Tibial nerve (tissue), 4 donors: ENCODE data around the gene ATE1. TPM values are rescaled to one million over a fixed set of nuclear protein-coding genes. Genes with fewer than 3 reads are reported as not detected.

Experiments used
- DNase-seq, 2 donors: peaks; one replicate each; pipeline ENCODE4 v3.0.0-alpha.2; 2019; ENCODE audit warnings: low spot score in 2 of 2
- H3K27ac ChIP-seq, 4 donors: fragments of 200-600 bp; sonication (generic) in 3 of 4; one replicate each; pipeline ENCODE4 v1.5.1; 2017 to 2019; ENCODE audit warnings: mild to moderate bottlenecking in 1 of 4
- H3K27me3 ChIP-seq, 2 donors: fragments of 200-600 bp; sonication (generic) in 1 of 2; one replicate each; pipeline versions ENCODE4 v1.5.1 to v1.6.0; 2017 to 2019
- H3K36me3 ChIP-seq, 3 donors: fragments of 200-600 bp; sonication (generic); one replicate each; pipeline ENCODE4 v1.5.1; 2018 to 2019
- H3K4me1 ChIP-seq, 4 donors: fragments of 200-600 bp; sonication (generic) in 3 of 4; one replicate each; pipeline ENCODE4 v1.5.1; 2017 to 2019
- H3K4me3 ChIP-seq, 4 donors: fragments of 200-600 bp; sonication (generic) in 3 of 4; one replicate each; pipeline ENCODE4 v1.5.1; 2017 to 2019; ENCODE audit warnings: mild to moderate bottlenecking in 1 of 4, moderate library complexity in 1 of 4
- H3K9me3 ChIP-seq, 4 donors: fragments of 200-600 bp; sonication (generic) in 3 of 4; one replicate each; pipeline ENCODE4 v1.5.1; 2017 to 2019
- CTCF ChIP-seq, 5 experiments: fragments of 200-600 bp in 3 of 5; fragments of 450-650 bp in 2 of 5; sonication (generic) in 3 of 5; IDR thresholded peaks; one replicate each; pipeline ENCODE4 v1.5.1; 2016 to 2019; ENCODE audit warnings: antibody characterized with exemption in 5 of 5, mild to moderate bottlenecking in 3 of 5, moderate library complexity in 2 of 5
- EP300 ChIP-seq, 2 donors: sonication (generic); formaldehyde crosslinking; IDR thresholded peaks; one replicate each; pipeline ENCODE4 v1.6.1; 2017; ENCODE audit warnings: antibody characterized with exemption in 2 of 2, mild to moderate bottlenecking in 1 of 2
- POLR2A ChIP-seq, 2 donors: fragments of 450-650 bp; IDR thresholded peaks; one replicate each; pipeline ENCODE4 v1.6.1; 2017; ENCODE audit warnings: antibody characterized with exemption in 2 of 2, mild to moderate bottlenecking in 2 of 2, moderate library complexity in 2 of 2
- WGBS, 2 donors: methylation state at CpG; one replicate each; pipeline ENCODE4 v1.1.5; 2018; 5-methylcytosine and 5-hydroxymethylcytosine counted together
- total RNA-seq, 4 donors: library from RNA; depleted of rRNA; stranded (reverse); fragments of >200 nt; gene quantifications; one replicate each; pipeline ENCODE4 v1.1.0, GENCODE V29; 2016

ATE1 gene
- total RNA-seq, 4 donors from 2014 or later = 18.3 to 24.5 (median 23.5) TPM

DNA sequence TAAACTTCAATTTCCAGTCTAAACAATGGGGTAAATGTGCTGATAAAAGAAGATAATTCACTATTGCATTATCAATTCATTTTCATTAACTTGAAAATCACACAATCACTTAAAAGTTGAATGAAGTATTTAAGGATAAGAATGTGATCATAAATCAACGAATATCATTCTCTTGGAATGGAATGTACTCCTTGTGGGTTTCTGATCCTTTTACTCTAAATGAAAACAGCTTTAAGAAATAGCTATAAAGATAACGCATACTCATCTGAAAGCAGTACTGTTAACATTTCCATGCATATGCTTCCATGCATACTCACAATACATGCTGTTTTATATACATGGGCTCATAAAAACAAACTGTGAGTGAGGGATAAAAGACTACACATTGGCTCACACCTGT lies 108.8 kb downstream of the ATE1 start:
- TF ChIP-seq POLR2A (IDR thresholded peaks at IDR 0.05) = no peak
- no peak for TF ChIP-seq CTCF (IDR thresholded peaks at IDR 0.05)
- no peak for TF ChIP-seq EP300 (IDR thresholded peaks at IDR 0.05)
- Histone ChIP-seq H3K27me3 (no peaks in the 10 kb centered on the region), H3K27ac (no peak overlapping the region), H3K9me3 (no peaks in the 10 kb centered on the region), H3K4me1 (peaks cover 0 to under 1% (median 0%) of the 10 kb centered on the region in 4 donors), H3K36me3 (peaks cover 0 to 14% (median 0%) of the 10 kb centered on the region in 3 donors), H3K4me3 (no peak overlapping the region)
- DNase-seq = no peak
- WGBS, 2 donors = 69 to 71% methylated on average over 2 of the region's 2 CpGs

DNA sequence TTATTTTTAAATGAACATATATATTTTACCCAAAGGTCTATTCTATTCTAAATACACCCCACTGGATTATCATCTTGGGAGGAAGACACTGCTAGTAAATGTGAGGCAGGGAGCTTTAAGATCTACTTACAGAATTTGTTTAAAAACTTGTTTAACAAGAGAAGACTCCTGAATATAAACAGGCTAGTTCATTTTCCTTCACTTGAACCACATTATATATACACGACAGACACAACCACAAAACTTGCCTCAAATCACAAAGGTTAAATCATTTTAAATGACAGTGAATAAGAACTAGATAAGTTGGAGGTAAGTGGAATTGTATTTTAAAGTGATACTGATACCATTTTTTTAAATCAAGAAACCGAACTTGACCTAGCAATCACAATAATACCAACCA lies 109.2 kb downstream of the ATE1 start:
- WGBS, 2 donors = 48 to 63% methylated on average over 2 of the region's 2 CpGs
- Histone ChIP-seq H3K27ac (no peak overlapping the region), H3K4me3 (no peak overlapping the region), H3K4me1 (no peaks in the 10 kb centered on the region), H3K36me3 (peaks cover 0 to 18% (median 0%) of the 10 kb centered on the region in 3 donors), H3K27me3 (no peaks in the 10 kb centered on the region), H3K9me3 (no peaks in the 10 kb centered on the region)
- TF ChIP-seq CTCF (IDR thresholded peaks at IDR 0.05) = no peak
- TF ChIP-seq EP300 (IDR thresholded peaks at IDR 0.05) = no peak
- no peak for TF ChIP-seq POLR2A (IDR thresholded peaks at IDR 0.05)
- DNase-seq = no peak

GRCh38 chr10:121816197-121816596 lies 111.6 kb downstream of the ATE1 start:
- no peak for TF ChIP-seq EP300 (IDR thresholded peaks at IDR 0.05)
- TF ChIP-seq CTCF (IDR thresholded peaks at IDR 0.05) = no peak
- no peak for TF ChIP-seq POLR2A (IDR thresholded peaks at IDR 0.05)
- Histone ChIP-seq H3K9me3 (no peaks in the 10 kb centered on the region), H3K27ac (no peak overlapping the region), H3K4me3 (no peak overlapping the region), H3K27me3 (no peaks in the 10 kb centered on the region), H3K4me1 (no peaks in the 10 kb centered on the region), H3K36me3 (peaks cover 0 to 18% (median 0%) of the 10 kb centered on the region in 3 donors)
- no peak for DNase-seq
- 92 to 97% methylated on average over 1 of the region's 1 CpG for WGBS, 2 donors

GRCh38 chr10:121813857-121814256 lies 114.0 kb downstream of the ATE1 start:
- 84 to 86% methylated on average over 4 of the region's 4 CpGs for WGBS, 2 donors
- Histone ChIP-seq H3K9me3 (no peaks in the 10 kb centered on the region), H3K27me3 (no peaks in the 10 kb centered on the region), H3K4me1 (no peaks in the 10 kb centered on the region), H3K4me3 (no peak overlapping the region), H3K27ac (no peak overlapping the region), H3K36me3 (peaks cover 0 to 18% (median 0%) of the 10 kb centered on the region in 3 donors)
- no peak for TF ChIP-seq EP300 (IDR thresholded peaks at IDR 0.05)
- no peak for TF ChIP-seq CTCF (IDR thresholded peaks at IDR 0.05)
- TF ChIP-seq POLR2A (IDR thresholded peaks at IDR 0.05) = no peak
- no peak for DNase-seq

- Histone ChIP-seq H3K27ac (no peak overlapping the region), H3K36me3 (peaks cover 0 to 18% (median 0%) of the 10 kb centered on the region in 3 donors), H3K9me3 (no peaks in the 10 kb centered on the region), H3K27me3 (no peaks in the 10 kb centered on the region), H3K4me3 (no peak overlapping the region), H3K4me1 (no peaks in the 10 kb centered on the region)
- DNase-seq = no peak
- WGBS, 2 donors = 79 to 86% methylated on average over 1 of the region's 1 CpG
- TF ChIP-seq POLR2A (IDR thresholded peaks at IDR 0.05) = no peak
- TF ChIP-seq EP300 (IDR thresholded peaks at IDR 0.05) = no peak
- no peak for TF ChIP-seq CTCF (IDR thresholded peaks at IDR 0.05)
These were observed 114.5 kb downstream of the ATE1 start for GRCh38 chr10:121813211-121813815.
